ENCODE results near the gene FAM43A. TPM values are rescaled to one million over a fixed set of nuclear protein-coding genes. Genes with fewer than 3 reads are reported as not detected.

Gene FAM43A
- total and polyA plus RNA-seq, 2 experiments from 2014 or later: 18.9 to 24.9 TPM

DNA sequence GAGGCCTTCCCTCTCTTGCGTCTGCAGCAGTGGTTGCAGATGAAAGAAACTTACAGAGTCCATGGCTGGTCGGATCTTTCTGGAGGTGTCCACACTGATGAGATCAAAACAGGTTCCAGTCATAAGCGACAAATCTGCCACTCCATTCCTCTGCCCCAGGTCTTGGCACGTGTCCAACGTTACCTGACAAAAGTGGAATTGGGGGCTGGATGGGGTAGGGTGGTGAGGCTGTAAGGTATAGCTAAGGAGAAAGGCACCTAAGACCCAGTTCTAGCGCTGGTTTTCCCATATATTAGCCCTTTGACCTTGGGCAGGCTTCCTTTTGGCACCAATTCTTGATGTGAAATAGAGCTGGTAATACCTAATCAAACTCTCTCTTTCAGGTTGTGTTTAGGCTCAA is 11.0 kb downstream of the FAM43A start:
- H3K27ac ChIP-seq: no peak overlapping the region
- no peak for DNase-seq (ENCODE audit: low spot score)
- no peaks in the 10 kb centered on the region for H3K27me3 ChIP-seq
- no peak overlapping the region for H3K4me3 ChIP-seq
- H3K36me3 ChIP-seq (replicated peaks; ENCODE audit: insufficient read depth, low read depth): no peaks in the 10 kb centered on the region
- WGBS (ENCODE audit: low lambda C conversion rate, missing lambda C conversion rate): 89% methylated on average over 6 of the region's 6 CpGs
- TF ChIP-seq, protein P1, sequence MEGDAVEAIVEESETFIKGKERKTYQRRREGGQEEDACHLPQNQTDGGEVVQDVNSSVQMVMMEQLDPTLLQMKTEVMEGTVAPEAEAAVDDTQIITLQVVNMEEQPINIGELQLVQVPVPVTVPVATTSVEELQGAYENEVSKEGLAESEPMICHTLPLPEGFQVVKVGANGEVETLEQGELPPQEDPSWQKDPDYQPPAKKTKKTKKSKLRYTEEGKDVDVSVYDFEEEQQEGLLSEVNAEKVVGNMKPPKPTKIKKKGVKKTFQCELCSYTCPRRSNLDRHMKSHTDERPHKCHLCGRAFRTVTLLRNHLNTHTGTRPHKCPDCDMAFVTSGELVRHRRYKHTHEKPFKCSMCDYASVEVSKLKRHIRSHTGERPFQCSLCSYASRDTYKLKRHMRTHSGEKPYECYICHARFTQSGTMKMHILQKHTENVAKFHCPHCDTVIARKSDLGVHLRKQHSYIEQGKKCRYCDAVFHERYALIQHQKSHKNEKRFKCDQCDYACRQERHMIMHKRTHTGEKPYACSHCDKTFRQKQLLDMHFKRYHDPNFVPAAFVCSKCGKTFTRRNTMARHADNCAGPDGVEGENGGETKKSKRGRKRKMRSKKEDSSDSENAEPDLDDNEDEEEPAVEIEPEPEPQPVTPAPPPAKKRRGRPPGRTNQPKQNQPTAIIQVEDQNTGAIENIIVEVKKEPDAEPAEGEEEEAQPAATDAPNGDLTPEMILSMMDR (IDR thresholded peaks at IDR 0.05; ENCODE audit: poor library complexity): no peak
- TF ChIP-seq EZH2 (IDR thresholded peaks at IDR 0.05; ENCODE audit: borderline replicate concordance) (no peak), EZH2phosphoT487 (IDR thresholded peaks at IDR 0.05; ENCODE audit: low read depth, severe bottlenecking, unreplicated experiment) (no peak)
- H3K4me2 ChIP-seq: no peak overlapping the region
- H3K79me2 ChIP-seq: no peaks in the 10 kb centered on the region
- no peak overlapping the region for H2AFZ ChIP-seq
- H3K9me2 ChIP-seq (replicated peaks; ENCODE audit: insufficient read depth): no peaks in the 10 kb centered on the region
- H3K4me1 ChIP-seq (ENCODE audit: insufficient read depth): no peaks in the 10 kb centered on the region
- H3K9me3 ChIP-seq (ENCODE audit: low read depth): no peaks in the 10 kb centered on the region
- no peaks in the 10 kb centered on the region for H4K20me1 ChIP-seq (ENCODE audit: insufficient read depth, poor library complexity, severe bottlenecking)

DNA sequence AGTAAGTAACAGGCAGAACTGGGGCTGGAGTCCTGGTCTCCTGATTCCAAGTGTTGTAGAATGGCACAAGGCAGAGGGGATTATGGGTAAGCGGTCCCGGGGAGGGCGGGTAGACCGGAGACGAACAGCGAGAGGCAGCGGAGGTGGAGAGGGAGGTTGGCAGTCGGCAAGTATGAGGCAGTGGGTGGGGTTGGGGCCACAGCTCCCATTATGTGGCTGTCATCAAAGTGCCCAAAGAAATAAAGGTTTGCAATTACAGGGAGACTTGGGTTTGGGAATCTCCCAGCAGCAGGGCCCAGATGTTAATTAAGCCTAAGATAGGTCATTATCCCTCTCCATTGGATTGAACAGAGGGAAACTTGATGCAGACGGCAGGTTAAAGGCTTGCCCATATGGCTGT is 16.9 kb downstream of the FAM43A start:
- 95% methylated on average over 9 of the region's 9 CpGs for WGBS (ENCODE audit: low lambda C conversion rate, missing lambda C conversion rate)
- Histone ChIP-seq H2AFZ (no peak overlapping the region), H3K4me1 (ENCODE audit: insufficient read depth) (no peaks in the 10 kb centered on the region), H3K9me2 (replicated peaks; ENCODE audit: insufficient read depth) (no peaks in the 10 kb centered on the region), H3K4me2 (no peak overlapping the region), H3K27ac (no peak overlapping the region), H3K9me3 (ENCODE audit: low read depth) (no peaks in the 10 kb centered on the region), H3K79me2 (no peaks in the 10 kb centered on the region), H3K4me3 (no peak overlapping the region), H3K36me3 (replicated peaks; ENCODE audit: insufficient read depth, low read depth) (no peaks in the 10 kb centered on the region), H3K27me3 (no peaks in the 10 kb centered on the region), H4K20me1 (ENCODE audit: insufficient read depth, poor library complexity, severe bottlenecking) (no peaks in the 10 kb centered on the region)
- no peak for DNase-seq (ENCODE audit: low spot score)
- TF ChIP-seq, protein P1 (IDR thresholded peaks at IDR 0.05; ENCODE audit: poor library complexity): no peak
- TF ChIP-seq EZH2phosphoT487 (IDR thresholded peaks at IDR 0.05; ENCODE audit: low read depth, severe bottlenecking, unreplicated experiment) (no peak), EZH2 (IDR thresholded peaks at IDR 0.05; ENCODE audit: borderline replicate concordance) (no peak)

GRCh38 chr3:194705227-194705626 is 19.5 kb downstream of the FAM43A start:
- H2AFZ ChIP-seq: no peak overlapping the region
- H3K9me3 ChIP-seq (ENCODE audit: low read depth): no peaks in the 10 kb centered on the region
- H3K4me2 ChIP-seq: no peak overlapping the region
- H3K9me2 ChIP-seq (replicated peaks; ENCODE audit: insufficient read depth): no peaks in the 10 kb centered on the region
- no peaks in the 10 kb centered on the region for H4K20me1 ChIP-seq (ENCODE audit: insufficient read depth, poor library complexity, severe bottlenecking)
- H3K27ac ChIP-seq: no peak overlapping the region
- H3K79me2 ChIP-seq: no peaks in the 10 kb centered on the region
- no peaks in the 10 kb centered on the region for H3K27me3 ChIP-seq
- H3K36me3 ChIP-seq (replicated peaks; ENCODE audit: insufficient read depth, low read depth): no peaks in the 10 kb centered on the region
- no peak overlapping the region for H3K4me3 ChIP-seq
- H3K4me1 ChIP-seq (ENCODE audit: insufficient read depth): no peaks in the 10 kb centered on the region
- 91% methylated on average over 8 of the region's 8 CpGs for WGBS (ENCODE audit: low lambda C conversion rate, missing lambda C conversion rate)
- no peak for DNase-seq (ENCODE audit: low spot score)
- TF ChIP-seq EZH2phosphoT487 (IDR thresholded peaks at IDR 0.05; ENCODE audit: low read depth, severe bottlenecking, unreplicated experiment) (no peak), EZH2 (IDR thresholded peaks at IDR 0.05; ENCODE audit: borderline replicate concordance) (no peak)
- TF ChIP-seq, protein P1 (IDR thresholded peaks at IDR 0.05; ENCODE audit: poor library complexity): no peak

- no peak overlapping the region for H3K4me3 ChIP-seq
- TF ChIP-seq, protein P1 (IDR thresholded peaks at IDR 0.05; ENCODE audit: poor library complexity): no peak
- TF ChIP-seq EZH2 (IDR thresholded peaks at IDR 0.05; ENCODE audit: borderline replicate concordance): no peak
- no peak for TF ChIP-seq EZH2phosphoT487 (IDR thresholded peaks at IDR 0.05; ENCODE audit: low read depth, severe bottlenecking, unreplicated experiment)
- no peaks in the 10 kb centered on the region for H4K20me1 ChIP-seq (ENCODE audit: insufficient read depth, poor library complexity, severe bottlenecking)
- DNase-seq (ENCODE audit: low spot score): no peak
- H3K9me2 ChIP-seq (replicated peaks; ENCODE audit: insufficient read depth): no peaks in the 10 kb centered on the region
- H3K79me2 ChIP-seq: no peaks in the 10 kb centered on the region
- no peak overlapping the region for H3K27ac ChIP-seq
- H2AFZ ChIP-seq: no peak overlapping the region
- H3K4me1 ChIP-seq (ENCODE audit: insufficient read depth): no peaks in the 10 kb centered on the region
- H3K4me2 ChIP-seq: no peak overlapping the region
- no peaks in the 10 kb centered on the region for H3K9me3 ChIP-seq (ENCODE audit: low read depth)
- WGBS (ENCODE audit: low lambda C conversion rate, missing lambda C conversion rate): 93% methylated on average over 10 of the region's 11 CpGs
- no peaks in the 10 kb centered on the region for H3K27me3 ChIP-seq
- no peaks in the 10 kb centered on the region for H3K36me3 ChIP-seq (replicated peaks; ENCODE audit: insufficient read depth, low read depth)
These were observed 20.1 kb downstream of the FAM43A start for GRCh38 chr3:194705761-194706160.

All from hepatocyte (in vitro differentiated cells).